ENCODE data around the gene VGF. TPM values are rescaled to one million over a fixed set of nuclear protein-coding genes. Genes with fewer than 3 reads are reported as not detected.

VGF gene
- total RNA-seq: 0.09 and 0.14 TPM in 2 replicates

DNA sequence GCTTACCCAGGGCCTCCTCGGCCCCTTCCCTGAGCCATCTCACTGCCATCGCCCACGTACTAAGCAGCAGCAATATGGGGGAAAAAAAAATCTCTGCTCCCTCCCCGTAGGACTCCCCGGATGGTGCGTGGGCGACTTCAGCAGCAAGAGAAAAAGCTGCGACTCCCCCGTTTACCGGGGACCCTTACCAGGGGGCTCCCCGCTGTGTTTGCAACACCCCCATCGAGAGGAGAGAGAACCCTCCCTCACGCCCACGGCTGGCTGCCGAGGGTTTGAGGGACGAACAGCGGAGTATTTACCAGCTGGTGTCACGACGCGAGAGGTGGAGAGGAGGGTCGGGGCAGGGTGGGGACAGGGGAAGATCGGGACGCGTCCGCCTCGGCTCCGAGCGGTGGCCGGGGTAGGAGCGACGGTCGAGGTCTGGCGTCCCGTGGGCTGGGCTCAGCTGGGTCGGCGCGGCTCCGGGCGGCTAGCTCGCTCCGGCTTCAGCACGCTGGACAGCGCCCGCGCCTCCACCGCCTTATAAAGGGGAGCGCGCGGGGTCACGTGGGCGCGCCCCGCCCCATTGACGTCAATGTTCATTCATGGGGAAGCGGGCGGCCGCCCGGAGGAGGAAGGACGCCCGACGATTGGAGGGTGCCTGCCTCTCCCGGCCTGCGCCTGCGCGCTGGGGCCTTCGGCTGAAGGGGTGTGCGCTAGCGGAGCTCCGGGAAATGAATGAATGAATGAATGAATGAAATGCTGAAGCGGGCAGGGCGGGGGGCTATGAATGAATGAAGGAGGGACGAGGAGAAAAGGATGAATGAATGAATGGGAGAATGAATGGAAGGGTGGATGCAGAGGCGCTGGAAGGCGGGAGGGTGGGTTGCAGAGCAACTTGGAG is at the start of gene VGF:
Gene VGF (minus strand): TSS at position 495 of the 883 bp plus-strand sequence. CDS start 726 bp downstream, outside the sequence.

DNA sequence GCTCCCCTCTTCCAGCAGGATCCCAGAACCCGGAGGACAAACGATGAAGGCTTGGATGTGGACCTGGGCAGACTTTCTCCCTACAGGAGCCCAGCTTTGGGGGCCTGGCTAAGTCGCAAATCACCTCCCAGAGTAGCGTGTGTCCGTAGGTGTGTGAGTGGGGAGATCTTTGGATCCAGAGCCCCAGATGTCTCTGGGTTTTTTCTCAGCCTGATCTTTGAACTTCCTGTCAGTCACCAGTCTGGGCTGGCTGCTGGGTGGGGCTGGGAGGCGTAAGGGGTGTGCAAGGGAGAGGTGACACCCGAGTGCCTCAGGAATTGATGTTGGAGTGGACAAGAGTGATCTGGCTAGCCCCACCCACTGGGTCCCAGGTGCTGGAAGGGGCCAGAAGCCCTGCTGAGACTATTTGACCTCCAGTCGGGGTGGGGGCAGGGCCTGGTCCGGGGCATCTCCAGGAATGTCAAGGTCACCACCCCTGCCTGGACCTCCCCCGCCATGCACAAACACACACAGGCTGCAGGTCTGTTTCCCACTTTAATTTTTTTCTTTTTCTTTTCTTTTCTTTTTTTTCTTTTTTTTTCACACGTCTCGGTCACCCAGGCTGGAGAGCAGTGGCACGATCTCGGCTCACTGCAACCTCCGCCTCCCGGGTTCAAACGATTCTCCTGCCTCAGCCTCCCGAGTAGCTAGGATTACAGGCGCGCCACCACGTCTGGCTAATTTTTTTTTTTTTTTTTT is 35.7 kb upstream of the VGF start, which contains the start of gene MOGAT3:
Gene MOGAT3 (minus strand): TSS at position 175 of the 738 bp plus-strand sequence. CDS start 182 bp downstream, outside the sequence.

DNA sequence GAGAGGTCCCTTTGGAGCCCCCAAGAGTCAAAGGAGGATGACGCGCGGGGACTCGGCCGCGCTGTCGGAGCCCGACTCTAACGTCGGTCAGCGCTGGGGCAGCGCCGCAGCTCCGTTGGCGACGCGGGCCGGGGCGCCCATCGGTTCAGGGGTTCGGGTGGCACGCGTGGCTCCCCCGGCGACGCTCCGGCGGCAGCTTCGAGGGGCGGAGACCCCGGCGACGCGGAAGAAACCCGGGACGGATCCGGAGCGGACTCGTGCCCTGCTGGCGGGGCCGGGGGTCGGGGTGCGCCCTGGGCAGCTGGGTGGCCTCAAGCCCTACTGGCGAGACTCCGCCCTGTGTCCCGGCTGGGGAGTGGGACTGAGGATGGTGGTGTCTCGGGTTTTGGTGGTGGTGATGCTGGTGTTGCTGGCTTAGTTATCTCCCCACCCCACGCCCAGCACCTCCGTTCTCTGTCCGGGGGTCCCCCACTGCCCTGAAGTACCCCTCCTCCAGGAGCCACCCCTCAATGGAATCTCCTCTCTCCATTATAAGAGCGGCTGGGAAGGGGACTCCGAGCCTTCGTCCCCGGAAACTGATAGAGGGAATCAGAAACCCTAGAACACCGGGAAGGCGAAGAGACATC is 14.9 kb upstream of the VGF start, which contains the start of gene NAT16:
Gene NAT16 (minus strand): TSS at position 164 of the 626 bp plus-strand sequence. CDS start 5,486 bp downstream, outside the sequence.

DNA sequence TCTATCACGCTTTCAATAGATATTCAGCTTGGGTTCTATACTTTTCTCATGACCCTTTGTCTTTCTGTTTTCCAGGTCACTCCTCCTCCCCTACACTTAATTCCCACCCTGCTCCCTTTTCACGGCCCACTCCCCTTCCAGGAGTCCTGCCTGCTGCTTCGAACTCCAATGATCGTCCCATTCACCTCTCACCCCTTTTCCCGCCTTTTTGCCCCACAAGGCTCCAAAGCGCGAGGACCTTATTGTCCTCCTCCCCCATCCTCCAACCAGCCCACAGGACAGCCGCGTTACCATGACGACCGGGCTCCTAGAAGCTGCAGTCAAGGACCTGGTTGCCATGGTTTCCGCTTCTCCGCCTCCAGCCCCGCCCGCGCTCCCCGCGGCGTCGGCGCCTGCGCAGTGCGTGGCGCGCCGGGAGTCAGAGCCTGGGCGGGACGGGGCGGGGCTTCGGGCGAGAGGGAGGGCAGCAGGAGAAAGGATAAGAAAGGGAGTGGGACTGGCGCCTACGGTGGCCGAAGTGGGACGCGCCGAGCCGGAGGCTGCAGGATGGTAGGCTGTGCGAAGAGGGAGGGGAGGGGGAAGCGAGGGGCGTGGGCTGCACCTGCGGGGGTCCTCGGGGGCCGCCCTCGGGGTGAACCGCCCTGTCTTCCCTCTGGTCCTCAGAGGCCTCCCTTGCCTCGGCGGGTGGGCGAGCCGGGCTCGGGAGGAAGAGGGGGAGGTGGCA is 11.2 kb downstream of the VGF start, which contains the start of gene AP1S1:
Gene AP1S1 (plus strand): TSS at position 508 of the 724 bp plus-strand sequence. CDS start 39 bp downstream, at position 547.

DNA sequence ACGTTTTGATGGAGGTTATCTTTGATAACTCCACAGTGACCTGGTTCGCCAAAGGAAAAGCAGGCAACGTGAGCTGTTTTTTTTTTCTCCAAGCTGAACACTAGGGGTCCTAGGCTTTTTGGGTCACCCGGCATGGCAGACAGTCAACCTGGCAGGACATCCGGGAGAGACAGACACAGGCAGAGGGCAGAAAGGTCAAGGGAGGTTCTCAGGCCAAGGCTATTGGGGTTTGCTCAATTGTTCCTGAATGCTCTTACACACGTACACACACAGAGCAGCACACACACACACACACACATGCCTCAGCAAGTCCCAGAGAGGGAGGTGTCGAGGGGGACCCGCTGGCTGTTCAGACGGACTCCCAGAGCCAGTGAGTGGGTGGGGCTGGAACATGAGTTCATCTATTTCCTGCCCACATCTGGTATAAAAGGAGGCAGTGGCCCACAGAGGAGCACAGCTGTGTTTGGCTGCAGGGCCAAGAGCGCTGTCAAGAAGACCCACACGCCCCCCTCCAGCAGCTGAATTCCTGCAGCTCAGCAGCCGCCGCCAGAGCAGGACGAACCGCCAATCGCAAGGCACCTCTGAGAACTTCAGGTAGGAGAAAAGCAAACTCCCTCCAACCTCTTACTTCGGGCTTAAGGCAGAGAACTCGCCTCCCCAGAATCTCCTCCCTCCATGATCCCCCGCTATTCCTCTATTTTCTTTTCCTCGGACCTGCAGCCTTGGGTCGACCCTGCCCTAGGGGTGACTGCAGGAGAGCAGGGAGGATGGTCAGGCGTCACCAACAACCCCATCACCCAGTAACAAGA is 38.5 kb downstream of the VGF start, which contains the start of gene SERPINE1:
Gene SERPINE1 (plus strand): TSS at position 454 of the 809 bp plus-strand sequence. CDS start 1,290 bp downstream, outside the sequence.

Other genes starting within 250 kb of the VGF start
- not detected in 2 replicates for gene MUC3A, start 216.0 kb downstream of the VGF start, total RNA-seq
- under 0.01 TPM in 1 of 2 replicates, not detected in the other for gene MUC12, start 196.0 kb downstream of the VGF start, total RNA-seq
- gene MUC17, start 145.5 kb downstream of the VGF start, total RNA-seq: not detected in 2 replicates
- gene TRIM56, start 80.1 kb downstream of the VGF start, total RNA-seq: 7.2 and 7.9 TPM in 2 replicates
- gene SERPINE1, start 38.5 kb downstream of the VGF start, total RNA-seq: 166 and 251 TPM in 2 replicates
- gene AP1S1, start 11.1 kb downstream of the VGF start, total RNA-seq: 187 and 227 TPM in 2 replicates
- gene NAT16, start 14.7 kb upstream of the VGF start, total RNA-seq: not detected in 2 replicates
- gene MOGAT3, start 35.5 kb upstream of the VGF start, total RNA-seq: not detected in 2 replicates
- gene PLOD3, start 52.0 kb upstream of the VGF start, total RNA-seq: 33.3 and 47.8 TPM in 2 replicates
- 113 and 142 TPM in 2 replicates for gene ZNHIT1, start 52.6 kb upstream of the VGF start, total RNA-seq
- gene CLDN15, start 72.2 kb upstream of the VGF start, total RNA-seq: 2.0 and 3.1 TPM in 2 replicates
- 212 and 237 TPM in 2 replicates for gene FIS1, start 79.5 kb upstream of the VGF start, total RNA-seq
- 15.4 and 16.5 TPM in 2 replicates for gene IFT22, start 156.2 kb upstream of the VGF start, total RNA-seq
- not detected in 2 replicates for gene COL26A1, start 197.3 kb upstream of the VGF start, total RNA-seq

All from airway epithelial cell (primary cell).